Measurements from ENCODE around the gene SHISA9.

- no peak for TF ChIP-seq SIN3A (IDR thresholded peaks at IDR 0.05; ENCODE audit: borderline replicate concordance, low read depth, low read length)
- TF ChIP-seq RCOR1 (IDR thresholded peaks at IDR 0.05; ENCODE audit: low read length) = no peak
Measured at GRCh38 chr16:13289515-13289914, 388.1 kb downstream of the SHISA9 start.

Measured in SK-N-SH (cell line).